HCT116 (cell line): ENCODE results near the gene ATG10. TPM values are rescaled to one million over a fixed set of nuclear protein-coding genes. Genes with fewer than 3 reads are reported as not detected.

Experiments used
- ATAC-seq: fragments of 200-7000 bp; cut with Tn5 transposase; 2 replicates; pipeline ENCODE4 v1.9.1; 2020; ENCODE audit warnings: mild to moderate bottlenecking, moderate library complexity
- BruUV-seq: library from RNA; stranded (reverse); fragments of 400-500 nt; replicated peaks from 2 replicates; lab custom pipeline; 2021; lab: Mats Ljungman, UMichigan
- CTCF ChIA-PET: fragments of 300-600 bp; sonication (Branson Sonifier 250); formaldehyde crosslinking; loops from one replicate; lab custom pipeline; 2021; ENCODE audit warnings: antibody characterized with exemption; lab: Charles Lee
- POLR2A ChIA-PET: fragments of 300-600, 350-600 bp; sonication (Branson Sonifier 250); formaldehyde crosslinking; loops from one replicate; lab custom pipeline; 2021; ENCODE audit warnings: antibody characterized with exemption; lab: Charles Lee
- RAD21 ChIA-PET, 2 experiments: fragments of 300-600 bp; sonication (Branson Sonifier 250); formaldehyde crosslinking; loops; one replicate each; lab custom pipeline; 2023; ENCODE audit warnings: low total read pairs in 2 of 2; ENCODE audit not compliant: uncharacterized antibody in 2 of 2, unreplicated experiment in 2 of 2, low non-redundant PET in 1 of 2; lab: Charles Lee
- DNase-seq: peaks from one replicate; pipeline ENCODE4 v3.0.0-alpha.2; 2010; ENCODE audit warnings: low read depth, low spot score
- H2AFZ ChIP-seq: fragments of 200-600 bp; shearing (Covaris generic), sonication (generic); 2 replicates; pipeline ENCODE4 v1.6.1; 2017; ENCODE audit warnings: low read depth, mixed run types, mixed read lengths, antibody characterized with exemption, low read length; ENCODE audit not compliant: poor library complexity, severe bottlenecking
- H3K27ac ChIP-seq: 2 replicates; pipeline ENCODE4 v1.5.1; 2012; ENCODE audit warnings: low read depth, low read length
- H3K27me3 ChIP-seq: fragments of 200-600 bp; sonication (generic); 2 replicates; pipeline ENCODE4 v1.6.1; 2016; ENCODE audit warnings: mixed run types, low read length, mixed read lengths; ENCODE audit not compliant: insufficient read depth
- H3K36me3 ChIP-seq, 2 experiments: fragments of 200-500 bp in 1 of 2; fragments of 200-600 bp in 1 of 2; sonication (Bioruptor generic) in 1 of 2; sonication (generic) in 1 of 2; 2 replicates each; pipeline versions ENCODE4 v1.5.1 to v1.6.1; 2014 to 2016; ENCODE audit warnings: low read length in 2 of 2, inconsistent platforms in 1 of 2, mixed read lengths in 1 of 2, mixed run types in 1 of 2; ENCODE audit not compliant: insufficient read depth in 2 of 2, control insufficient read depth in 1 of 2
- H3K4me1 ChIP-seq, 2 experiments: fragments of 200-600 bp in 1 of 2; sonication (generic) in 1 of 2; 2 replicates each; pipeline versions ENCODE4 v1.5.1 to v1.6.1; 2012 to 2017; ENCODE audit warnings: low read length in 2 of 2, inconsistent platforms in 1 of 2, mild to moderate bottlenecking in 1 of 2, mixed read lengths in 1 of 2, mixed run types in 1 of 2, moderate library complexity in 1 of 2; ENCODE audit not compliant: insufficient read depth in 2 of 2, control insufficient read depth in 1 of 2
- H3K4me2 ChIP-seq: fragments of 200-600 bp; sonication (generic); 2 replicates; pipeline ENCODE4 v1.6.1; 2017; ENCODE audit warnings: mixed run types, low read length, mixed read lengths
- H3K4me3 ChIP-seq, 2 experiments: fragments of 200-600 bp in 1 of 2; sonication (generic) in 1 of 2; replicated peaks in 1 of 2; 2 replicates each; pipeline ENCODE4 v1.5.1; 2011 to 2016; ENCODE audit warnings: low read length in 2 of 2, control low read depth in 1 of 2, low read depth in 1 of 2, mild to moderate bottlenecking in 1 of 2, mixed read lengths in 1 of 2, mixed run types in 1 of 2
- H3K79me2 ChIP-seq: fragments of 200-600 bp; sonication (generic); 2 replicates; pipeline ENCODE4 v1.6.1; 2017; ENCODE audit warnings: mild to moderate bottlenecking, mixed run types, low read length, moderate library complexity, mixed read lengths; ENCODE audit not compliant: insufficient read depth
- H3K9ac ChIP-seq: fragments of 200-600 bp; sonication (generic); 2 replicates; pipeline ENCODE4 v1.6.1; 2016; ENCODE audit warnings: low read length, mixed read lengths
- H3K9me2 ChIP-seq: fragments of 200-600 bp; sonication (generic), shearing (Covaris generic); 2 replicates; pipeline ENCODE4 v1.6.1; 2017; ENCODE audit warnings: mixed run types, mild to moderate bottlenecking, moderate library complexity; ENCODE audit not compliant: insufficient read depth
- H3K9me3 ChIP-seq, 2 experiments: fragments of 200-500 bp in 1 of 2; fragments of 200-600 bp in 1 of 2; sonication (Bioruptor generic) in 1 of 2; sonication (generic) in 1 of 2; 2 replicates each; pipeline ENCODE4 v1.6.1; 2014 to 2017; ENCODE audit warnings: low read length in 2 of 2, mixed read lengths in 2 of 2, inconsistent platforms in 1 of 2, low read depth in 1 of 2, mild to moderate bottlenecking in 1 of 2, mixed run types in 1 of 2, moderate library complexity in 1 of 2; ENCODE audit not compliant: control insufficient read depth in 1 of 2, insufficient read depth in 1 of 2
- H4K20me1 ChIP-seq: fragments of 200-600 bp; sonication (generic), shearing (Covaris generic); 2 replicates; pipeline ENCODE4 v1.6.1; 2017; ENCODE audit warnings: mixed run types, mild to moderate bottlenecking, moderate library complexity; ENCODE audit not compliant: insufficient read depth
- CBX3 ChIP-seq: IDR thresholded peaks from 2 replicates; pipeline ENCODE4 v1.6.1; 2012; ENCODE audit warnings: low read depth
- CEBPB ChIP-seq: IDR thresholded peaks from 2 replicates; pipeline ENCODE4 v1.6.1; 2012; ENCODE audit warnings: low read depth
- CTCF ChIP-seq, 3 experiments: fragments of 200-600 bp in 1 of 3; sonication (generic) in 1 of 3; IDR thresholded peaks in 2 of 3; conservative IDR thresholded peaks in 1 of 3; 2 replicates each; pipeline ENCODE4 v1.5.1; 2012 to 2017; ENCODE audit warnings: low read depth in 2 of 3, low read length in 2 of 3, antibody characterized with exemption in 1 of 3, borderline replicate concordance in 1 of 3, control low read depth in 1 of 3, mild to moderate bottlenecking in 1 of 3, mixed read lengths in 1 of 3, mixed run types in 1 of 3, moderate library complexity in 1 of 3; ENCODE audit not compliant: insufficient read depth in 1 of 3
- ELF1 ChIP-seq: IDR thresholded peaks from 2 replicates; pipeline ENCODE4 v1.6.1; 2012; ENCODE audit warnings: low read depth, borderline replicate concordance
- EZH2 ChIP-seq: fragments of 200-600 bp; sonication (generic); IDR thresholded peaks from 2 replicates; pipeline ENCODE4 v1.6.1; 2017; ENCODE audit warnings: antibody characterized with exemption, mixed run types
- EZH2phosphoT487 ChIP-seq: fragments of 200-600 bp; IDR thresholded peaks from 2 replicates; pipeline ENCODE4 v1.6.1; 2018; ENCODE audit warnings: antibody characterized with exemption, borderline replicate concordance
- FOSL1 ChIP-seq: IDR thresholded peaks from 2 replicates; pipeline ENCODE4 v1.6.1; 2012; ENCODE audit warnings: low read depth
- JUND ChIP-seq: IDR thresholded peaks from 2 replicates; pipeline ENCODE4 v1.6.1; 2012
- POLR2A ChIP-seq: IDR thresholded peaks from 2 replicates; pipeline ENCODE4 v1.7.0; 2011; ENCODE audit warnings: borderline replicate concordance; ENCODE audit not compliant: insufficient read depth, insufficient read length; ENCODE audit errors: extremely low read depth
- POLR2AphosphoS5 ChIP-seq: IDR thresholded peaks from 2 replicates; pipeline ENCODE4 v1.6.1; 2011; ENCODE audit warnings: mild to moderate bottlenecking, low read depth, low read length, moderate library complexity
- RAD21 ChIP-seq: IDR thresholded peaks from 2 replicates; pipeline ENCODE4 v1.6.1; 2012; ENCODE audit warnings: low read depth, mild to moderate bottlenecking
- REST ChIP-seq: IDR thresholded peaks from 2 replicates; pipeline ENCODE4 v1.6.1; 2012; ENCODE audit warnings: low read depth
- SIN3A ChIP-seq: IDR thresholded peaks from 2 replicates; pipeline ENCODE4 v1.6.1; 2012; ENCODE audit warnings: low read depth
- SRF ChIP-seq: IDR thresholded peaks from 2 replicates; pipeline ENCODE4 v1.6.1; 2012; ENCODE audit warnings: low read depth
- TCF7L2 ChIP-seq: IDR thresholded peaks from 2 replicates; pipeline ENCODE4 v1.7.0; 2011; ENCODE audit warnings: borderline replicate concordance, inconsistent platforms; ENCODE audit not compliant: insufficient read depth, insufficient read length; ENCODE audit errors: extremely low read depth
- YY1 ChIP-seq: IDR thresholded peaks from 2 replicates; pipeline ENCODE4 v1.6.1; 2011; ENCODE audit warnings: low read length, low read depth, moderate library complexity, mild to moderate bottlenecking; ENCODE audit not compliant: insufficient replicate concordance; ENCODE audit errors: extremely low read depth
- intact Hi-C: fragments of 100-400 bp; cut with micrococcal nuclease; formaldehyde crosslinking; loops from 2 replicates; pipeline ENCODE4 v1.10.0; 2022
- total RNA-seq: library from RNA; stranded (reverse); gene quantifications from one replicate; pipeline ENCODE4 v1.2.1, GENCODE V29; 2021; ENCODE audit not compliant: unreplicated experiment
- TF ChIP-seq, protein P1 (sequence below): IDR thresholded peaks from 2 replicates; pipeline ENCODE4 v1.6.1; 2012
- TF ChIP-seq, protein P2 (sequence below): IDR thresholded peaks from 2 replicates; pipeline ENCODE4 v1.6.1; 2012

Gene ATG10
- total RNA-seq, 1 experiment from 2014 or later: 9.4 TPM

DNA sequence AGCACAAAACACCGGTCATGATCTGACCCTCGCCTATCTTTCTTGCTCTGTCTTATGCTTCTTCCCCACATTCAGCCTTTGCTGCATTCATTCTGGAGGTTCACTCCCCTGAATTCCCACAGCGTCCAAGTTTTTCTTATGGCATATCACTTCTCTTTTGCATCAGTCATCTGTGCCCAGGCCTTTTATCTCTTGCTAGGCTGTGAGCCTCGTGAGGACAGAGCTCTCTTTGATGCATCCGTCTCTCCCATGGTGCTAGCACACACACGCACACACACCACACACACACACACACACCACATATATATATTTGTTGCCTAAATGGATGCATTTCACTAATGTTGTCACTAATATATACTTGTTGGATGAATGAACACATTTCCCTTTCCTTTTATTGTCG is 45.8 kb upstream of the ATG10 start (continued):
- no peak for TF ChIP-seq POLR2AphosphoS5
- TF ChIP-seq RAD21: no peak
- TF ChIP-seq CEBPB: no peak

- ATAC-seq (no peak), DNase-seq (no peak)
- Histone ChIP-seq H3K36me3 (no peaks in the 10 kb centered on the region), H4K20me1 (no peaks in the 10 kb centered on the region), H3K9me2 (no peaks in the 10 kb centered on the region), H3K27me3 (no peaks in the 10 kb centered on the region), H2AFZ (no peak overlapping the region), H3K4me1 (no peaks in the 10 kb centered on the region), H3K4me2 (no peak overlapping the region), H3K9ac (no peak overlapping the region), H3K79me2 (no peaks in the 10 kb centered on the region), H3K9me3 (no peaks in the 10 kb centered on the region; a peak in 1 of 4 replicates), H3K27ac (no peak overlapping the region), H3K4me3 (no peak overlapping the region)
- intact Hi-C loops: no loop called here
- TF ChIP-seq EZH2phosphoT487 (no peak), YY1 (no peak), JUND (no peak), POLR2A (no peak), CBX3 (no peak), ELF1 (no peak), EZH2 (no peak), CTCF (IDR thresholded peaks at IDR 0.05 in 2 of 3, conservative IDR thresholded peaks at IDR 0.05 in 1 of 3; ENCODE audit: borderline replicate concordance in 1 of 3, insufficient read depth in 1 of 3, low read depth in 2 of 3, low read length in 2 of 3) (no peak), SRF (no peak), REST (no peak), CEBPB (no peak), TCF7L2 (no peak), FOSL1 (no peak), SIN3A (no peak)
- TF ChIP-seq, protein P1, sequence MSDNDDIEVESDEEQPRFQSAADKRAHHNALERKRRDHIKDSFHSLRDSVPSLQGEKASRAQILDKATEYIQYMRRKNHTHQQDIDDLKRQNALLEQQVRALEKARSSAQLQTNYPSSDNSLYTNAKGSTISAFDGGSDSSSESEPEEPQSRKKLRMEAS: no peak
- TF ChIP-seq, protein P2, sequence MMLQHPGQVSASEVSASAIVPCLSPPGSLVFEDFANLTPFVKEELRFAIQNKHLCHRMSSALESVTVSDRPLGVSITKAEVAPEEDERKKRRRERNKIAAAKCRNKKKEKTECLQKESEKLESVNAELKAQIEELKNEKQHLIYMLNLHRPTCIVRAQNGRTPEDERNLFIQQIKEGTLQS: no peak
- no TSS peak for BruUV-seq
- RAD21 ChIA-PET: no interaction called here
- CTCF ChIA-PET: no interaction called here
- POLR2A ChIA-PET: no interaction called here
Measured at GRCh38 chr5:81936066-81936465, 35.8 kb upstream of the ATG10 start.
